SU-DHL-6 (cell line): Measurements from ENCODE around the gene SLC25A19.

Source experiments
- EZH2phosphoT487 ChIP-seq: fragments of 200-600 bp; sonication (generic), shearing (Covaris generic); conservative IDR thresholded peaks from 2 replicates; pipeline ENCODE4 v1.6.1; 2018; ENCODE audit warnings: mild to moderate bottlenecking, antibody characterized with exemption, low read length, moderate library complexity, mixed read lengths
- TF ChIP-seq, protein P1 (sequence below): fragments of 200-600 bp; sonication (generic); IDR thresholded peaks from one replicate; pipeline ENCODE4 v1.5.1; 2017; ENCODE audit warnings: antibody characterized with exemption, mild to moderate bottlenecking, low read length, moderate library complexity; ENCODE audit not compliant: insufficient read depth, poor library complexity, severe bottlenecking

DNA sequence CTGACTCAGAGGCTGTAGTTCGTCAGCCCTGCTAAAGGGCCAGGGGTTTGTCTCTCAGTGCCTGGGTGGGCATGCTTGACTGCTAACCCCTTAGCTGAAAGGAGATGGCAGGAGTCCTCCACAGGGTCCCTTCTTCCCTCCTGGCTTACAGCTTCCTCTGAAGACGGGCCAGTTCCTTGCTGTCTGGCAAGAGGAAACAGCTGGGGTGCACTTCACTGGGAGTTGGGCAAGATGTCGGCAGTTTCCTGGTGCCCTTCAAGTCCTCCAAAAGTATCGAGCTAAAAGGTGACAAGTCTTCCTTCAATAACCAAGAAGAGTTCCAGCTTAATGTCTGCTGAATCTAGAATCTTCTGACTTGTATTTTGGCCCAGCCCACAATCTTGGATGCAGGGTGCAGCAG is 60.4 kb downstream of the SLC25A19 start:
- TF ChIP-seq, protein P1, sequence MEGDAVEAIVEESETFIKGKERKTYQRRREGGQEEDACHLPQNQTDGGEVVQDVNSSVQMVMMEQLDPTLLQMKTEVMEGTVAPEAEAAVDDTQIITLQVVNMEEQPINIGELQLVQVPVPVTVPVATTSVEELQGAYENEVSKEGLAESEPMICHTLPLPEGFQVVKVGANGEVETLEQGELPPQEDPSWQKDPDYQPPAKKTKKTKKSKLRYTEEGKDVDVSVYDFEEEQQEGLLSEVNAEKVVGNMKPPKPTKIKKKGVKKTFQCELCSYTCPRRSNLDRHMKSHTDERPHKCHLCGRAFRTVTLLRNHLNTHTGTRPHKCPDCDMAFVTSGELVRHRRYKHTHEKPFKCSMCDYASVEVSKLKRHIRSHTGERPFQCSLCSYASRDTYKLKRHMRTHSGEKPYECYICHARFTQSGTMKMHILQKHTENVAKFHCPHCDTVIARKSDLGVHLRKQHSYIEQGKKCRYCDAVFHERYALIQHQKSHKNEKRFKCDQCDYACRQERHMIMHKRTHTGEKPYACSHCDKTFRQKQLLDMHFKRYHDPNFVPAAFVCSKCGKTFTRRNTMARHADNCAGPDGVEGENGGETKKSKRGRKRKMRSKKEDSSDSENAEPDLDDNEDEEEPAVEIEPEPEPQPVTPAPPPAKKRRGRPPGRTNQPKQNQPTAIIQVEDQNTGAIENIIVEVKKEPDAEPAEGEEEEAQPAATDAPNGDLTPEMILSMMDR: no peak
- no peak for TF ChIP-seq EZH2phosphoT487
